GM12878 (cell line): Measurements from ENCODE around the gene NFKBIB. TPM values are rescaled to one million over a fixed set of nuclear protein-coding genes. Genes with fewer than 3 reads are reported as not detected.
A peak's percentile ranks its signal among the peaks of the same experiment; 100 is the strongest.

Experiments
- BACH1 ChIP-seq: fragments of 450-650 bp; IDR thresholded peaks from 2 replicates; pipeline ENCODE4 v1.6.1; 2017; ENCODE audit warnings: mild to moderate bottlenecking, borderline replicate concordance
- BRCA1 ChIP-seq: IDR thresholded peaks from 2 replicates; pipeline ENCODE4 v1.6.1; 2011; ENCODE audit warnings: low read depth, low read length, improper control_type of control experiment
- CEBPB ChIP-seq, 2 experiments: fragments of 150-350 bp in 1 of 2; IDR thresholded peaks; 2 replicates each; pipeline ENCODE4 v1.6.1; 2012 to 2014; ENCODE audit warnings: low read depth in 2 of 2, low read length in 2 of 2, borderline replicate concordance in 1 of 2, inconsistent platforms in 1 of 2
- DPF2 ChIP-seq: fragments of 450-650 bp; IDR thresholded peaks from 2 replicates; pipeline ENCODE4 v1.6.1; 2017; ENCODE audit warnings: mild to moderate bottlenecking
- GABPA ChIP-seq: IDR thresholded peaks from 2 replicates; pipeline ENCODE4 v1.6.1; 2014; ENCODE audit warnings: antibody characterized with exemption, low read depth, mild to moderate bottlenecking, inconsistent platforms
- HDAC6 ChIP-seq: fragments of 200-600 bp; sonication (generic); IDR thresholded peaks from one replicate; pipeline ENCODE4 v1.8.0; 2017; ENCODE audit warnings: antibody characterized with exemption; ENCODE audit not compliant: unreplicated experiment
- IKZF2 ChIP-seq, 2 experiments: fragments of 450-650 bp; IDR thresholded peaks; 2 replicates each; pipeline ENCODE4 v1.6.1; 2017; ENCODE audit warnings: mild to moderate bottlenecking in 2 of 2, moderate library complexity in 2 of 2
- KDM1A ChIP-seq: fragments of 200-600 bp; sonication (generic); IDR thresholded peaks from 2 replicates; pipeline ENCODE4 v1.6.1; 2016; ENCODE audit warnings: borderline replicate concordance
- LARP7 ChIP-seq: fragments of 450-650 bp; IDR thresholded peaks from 2 replicates; pipeline ENCODE4 v1.6.1; 2017; ENCODE audit warnings: mild to moderate bottlenecking
- NRF1 ChIP-seq: conservative IDR thresholded peaks from 2 replicates; pipeline ENCODE4 v1.6.1; 2011; ENCODE audit warnings: mild to moderate bottlenecking, low read depth, low read length, improper control_type of control experiment
- RUNX3 ChIP-seq: IDR thresholded peaks from 2 replicates; pipeline ENCODE4 v1.6.1; 2012; ENCODE audit warnings: low read length, inconsistent platforms
- SIX5 ChIP-seq: IDR thresholded peaks from 2 replicates; pipeline ENCODE4 v1.6.1; 2011; ENCODE audit warnings: mild to moderate bottlenecking, low read depth, low read length, moderate library complexity; ENCODE audit not compliant: severe bottlenecking
- SMARCA5 ChIP-seq: fragments of 450-650 bp; IDR thresholded peaks from 2 replicates; pipeline ENCODE4 v1.6.1; 2017; ENCODE audit warnings: mild to moderate bottlenecking
- SRF ChIP-seq, 2 experiments: IDR thresholded peaks; 2 replicates each; pipeline ENCODE4 v1.6.1; 2011; ENCODE audit warnings: low read depth in 2 of 2, low read length in 2 of 2, mild to moderate bottlenecking in 1 of 2, moderate library complexity in 1 of 2
- TCF3 ChIP-seq: IDR thresholded peaks from 2 replicates; pipeline ENCODE4 v1.6.1; 2012; ENCODE audit warnings: low read depth, mild to moderate bottlenecking, low read length, borderline replicate concordance; ENCODE audit not compliant: insufficient read depth
- ZNF24 ChIP-seq: fragments of 450-650 bp; IDR thresholded peaks from 2 replicates; pipeline ENCODE4 v1.6.1; 2017; ENCODE audit warnings: antibody characterized with exemption, mild to moderate bottlenecking
- polyA plus RNA-seq, 11 experiments: library from polyadenylated mRNA; depleted of rRNA in 4 of 11; unstranded in 6 of 11; stranded (reverse) in 5 of 11; fragments of >200 nt; fragmentation: Nextera tagmentation in 4 of 11; fragmentation: Illumina TruSeq in 1 of 11; extraction: Ambion mirVana in 4 of 11; extraction: Trizol in 1 of 11; gene quantifications; 1 replicate in 1 of 11; 2 replicates in 10 of 11; pipeline versions ENCODE4 v1.2.1 to v1.2.3, GENCODE V29; 2011 to 2016; ENCODE audit warnings: inconsistent platforms in 2 of 11, missing spikeins in 2 of 11, low read depth in 1 of 11
- total RNA-seq, 4 experiments: library from RNA; depleted of rRNA in 3 of 4; stranded (reverse); fragments of >200 nt in 3 of 4; fragmentation: Illumina TruSeq in 1 of 4; extraction: Trizol in 1 of 4; gene quantifications; 2 replicates each; pipeline versions ENCODE4 v1.2.1 to v1.2.3, GENCODE V29; 2013 to 2021
- TF ChIP-seq, protein P1 (sequence below): fragments of 450-650 bp; conservative IDR thresholded peaks from 2 replicates; pipeline ENCODE4 v1.6.1; 2017; ENCODE audit warnings: mild to moderate bottlenecking, moderate library complexity
- TF ChIP-seq, protein P2 (sequence below): IDR thresholded peaks from 2 replicates; pipeline ENCODE4 v1.6.1; 2012; ENCODE audit warnings: low read depth, low read length, improper control_type of control experiment
- TF ChIP-seq, protein P3 (sequence below): IDR thresholded peaks from 2 replicates; pipeline ENCODE4 v1.6.1; 2011; ENCODE audit warnings: borderline replicate concordance, low read depth, mild to moderate bottlenecking, moderate library complexity, low read length; ENCODE audit not compliant: insufficient read depth, poor library complexity, severe bottlenecking
- TF ChIP-seq, protein P4 (sequence below): fragments of 450-650 bp; IDR thresholded peaks from 2 replicates; pipeline ENCODE4 v1.6.1; 2017; ENCODE audit warnings: borderline replicate concordance
- TF ChIP-seq, protein P5 (sequence below): fragments of 450-650 bp; IDR thresholded peaks from 2 replicates; pipeline ENCODE4 v1.6.1; 2016; ENCODE audit warnings: mild to moderate bottlenecking, moderate library complexity, borderline replicate concordance

The NFKBIB gene
- total and polyA plus RNA-seq, 10 of the 15 experiments (the other 5 are each of a cell fraction or from before 2014, with no cell fraction given), result 1.2 to 60.9 (median 31.0) TPM

DNA sequence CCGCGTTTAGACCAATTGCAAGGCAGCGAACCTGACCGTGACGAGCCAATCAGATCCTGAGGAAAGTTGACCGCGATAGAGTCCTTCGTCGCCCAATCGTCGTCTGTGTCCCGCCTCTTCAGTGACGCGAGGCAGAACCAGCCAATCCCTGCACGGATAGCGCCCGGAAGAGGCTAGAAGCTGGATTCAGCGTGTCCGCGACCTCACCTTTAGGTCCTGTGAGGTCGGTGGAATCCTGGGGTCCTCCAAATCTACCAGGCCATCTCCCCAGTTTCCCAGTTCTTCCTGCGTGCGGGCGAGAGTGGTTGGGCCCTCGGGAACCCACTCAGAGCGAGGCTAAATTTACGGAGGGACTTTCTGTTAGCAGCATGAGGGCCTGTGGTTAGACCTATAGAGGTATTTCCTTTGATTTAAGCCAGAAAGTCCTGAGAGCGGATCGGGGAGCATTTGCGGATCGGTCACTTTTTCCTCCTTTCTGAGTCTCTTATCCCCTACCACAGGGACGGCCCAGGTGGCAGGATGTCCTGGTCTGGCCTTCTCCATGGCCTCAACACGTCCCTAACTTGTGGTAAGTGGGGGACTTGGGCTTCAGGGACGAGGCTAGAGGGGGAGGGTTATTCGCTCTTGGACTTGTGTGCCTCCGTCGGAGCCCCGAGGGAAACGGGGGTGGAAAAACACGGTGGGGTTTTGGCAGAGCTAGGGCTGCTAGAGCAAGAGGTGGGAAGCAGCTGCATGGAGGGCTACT is 31.2 kb downstream of the NFKBIB start, which contains the start of gene MRPS12 (continued):
- TF ChIP-seq, protein P1, sequence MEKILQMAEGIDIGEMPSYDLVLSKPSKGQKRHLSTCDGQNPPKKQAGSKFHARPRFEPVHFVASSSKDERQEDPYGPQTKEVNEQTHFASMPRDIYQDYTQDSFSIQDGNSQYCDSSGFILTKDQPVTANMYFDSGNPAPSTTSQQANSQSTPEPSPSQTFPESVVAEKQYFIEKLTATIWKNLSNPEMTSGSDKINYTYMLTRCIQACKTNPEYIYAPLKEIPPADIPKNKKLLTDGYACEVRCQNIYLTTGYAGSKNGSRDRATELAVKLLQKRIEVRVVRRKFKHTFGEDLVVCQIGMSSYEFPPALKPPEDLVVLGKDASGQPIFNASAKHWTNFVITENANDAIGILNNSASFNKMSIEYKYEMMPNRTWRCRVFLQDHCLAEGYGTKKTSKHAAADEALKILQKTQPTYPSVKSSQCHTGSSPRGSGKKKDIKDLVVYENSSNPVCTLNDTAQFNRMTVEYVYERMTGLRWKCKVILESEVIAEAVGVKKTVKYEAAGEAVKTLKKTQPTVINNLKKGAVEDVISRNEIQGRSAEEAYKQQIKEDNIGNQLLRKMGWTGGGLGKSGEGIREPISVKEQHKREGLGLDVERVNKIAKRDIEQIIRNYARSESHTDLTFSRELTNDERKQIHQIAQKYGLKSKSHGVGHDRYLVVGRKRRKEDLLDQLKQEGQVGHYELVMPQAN, result peak; percentile 81
- no peak for TF ChIP-seq SIX5
- TF ChIP-seq RUNX3, result peak; percentile 64
- TF ChIP-seq NRF1, result no peak
- no peak for TF ChIP-seq BRCA1
- no peak for TF ChIP-seq LARP7
- peak; percentile 61 for TF ChIP-seq SMARCA5
- TF ChIP-seq, protein P2, sequence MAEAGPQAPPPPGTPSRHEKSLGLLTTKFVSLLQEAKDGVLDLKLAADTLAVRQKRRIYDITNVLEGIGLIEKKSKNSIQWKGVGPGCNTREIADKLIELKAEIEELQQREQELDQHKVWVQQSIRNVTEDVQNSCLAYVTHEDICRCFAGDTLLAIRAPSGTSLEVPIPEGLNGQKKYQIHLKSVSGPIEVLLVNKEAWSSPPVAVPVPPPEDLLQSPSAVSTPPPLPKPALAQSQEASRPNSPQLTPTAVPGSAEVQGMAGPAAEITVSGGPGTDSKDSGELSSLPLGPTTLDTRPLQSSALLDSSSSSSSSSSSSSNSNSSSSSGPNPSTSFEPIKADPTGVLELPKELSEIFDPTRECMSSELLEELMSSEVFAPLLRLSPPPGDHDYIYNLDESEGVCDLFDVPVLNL, result no peak
- TF ChIP-seq, protein P3, sequence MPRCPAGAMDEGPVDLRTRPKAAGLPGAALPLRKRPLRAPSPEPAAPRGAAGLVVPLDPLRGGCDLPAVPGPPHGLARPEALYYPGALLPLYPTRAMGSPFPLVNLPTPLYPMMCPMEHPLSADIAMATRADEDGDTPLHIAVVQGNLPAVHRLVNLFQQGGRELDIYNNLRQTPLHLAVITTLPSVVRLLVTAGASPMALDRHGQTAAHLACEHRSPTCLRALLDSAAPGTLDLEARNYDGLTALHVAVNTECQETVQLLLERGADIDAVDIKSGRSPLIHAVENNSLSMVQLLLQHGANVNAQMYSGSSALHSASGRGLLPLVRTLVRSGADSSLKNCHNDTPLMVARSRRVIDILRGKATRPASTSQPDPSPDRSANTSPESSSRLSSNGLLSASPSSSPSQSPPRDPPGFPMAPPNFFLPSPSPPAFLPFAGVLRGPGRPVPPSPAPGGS, result no peak
- TF ChIP-seq SRF (IDR thresholded peaks at IDR 0.05; ENCODE audit: low read depth in 2 of 2, low read length in 2 of 2), result no peak
- TF ChIP-seq, protein P4, sequence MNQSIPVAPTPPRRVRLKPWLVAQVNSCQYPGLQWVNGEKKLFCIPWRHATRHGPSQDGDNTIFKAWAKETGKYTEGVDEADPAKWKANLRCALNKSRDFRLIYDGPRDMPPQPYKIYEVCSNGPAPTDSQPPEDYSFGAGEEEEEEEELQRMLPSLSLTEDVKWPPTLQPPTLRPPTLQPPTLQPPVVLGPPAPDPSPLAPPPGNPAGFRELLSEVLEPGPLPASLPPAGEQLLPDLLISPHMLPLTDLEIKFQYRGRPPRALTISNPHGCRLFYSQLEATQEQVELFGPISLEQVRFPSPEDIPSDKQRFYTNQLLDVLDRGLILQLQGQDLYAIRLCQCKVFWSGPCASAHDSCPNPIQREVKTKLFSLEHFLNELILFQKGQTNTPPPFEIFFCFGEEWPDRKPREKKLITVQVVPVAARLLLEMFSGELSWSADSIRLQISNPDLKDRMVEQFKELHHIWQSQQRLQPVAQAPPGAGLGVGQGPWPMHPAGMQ, result no peak
- TF ChIP-seq KDM1A, result no peak
- no peak for TF ChIP-seq TCF3
- TF ChIP-seq, protein P5, sequence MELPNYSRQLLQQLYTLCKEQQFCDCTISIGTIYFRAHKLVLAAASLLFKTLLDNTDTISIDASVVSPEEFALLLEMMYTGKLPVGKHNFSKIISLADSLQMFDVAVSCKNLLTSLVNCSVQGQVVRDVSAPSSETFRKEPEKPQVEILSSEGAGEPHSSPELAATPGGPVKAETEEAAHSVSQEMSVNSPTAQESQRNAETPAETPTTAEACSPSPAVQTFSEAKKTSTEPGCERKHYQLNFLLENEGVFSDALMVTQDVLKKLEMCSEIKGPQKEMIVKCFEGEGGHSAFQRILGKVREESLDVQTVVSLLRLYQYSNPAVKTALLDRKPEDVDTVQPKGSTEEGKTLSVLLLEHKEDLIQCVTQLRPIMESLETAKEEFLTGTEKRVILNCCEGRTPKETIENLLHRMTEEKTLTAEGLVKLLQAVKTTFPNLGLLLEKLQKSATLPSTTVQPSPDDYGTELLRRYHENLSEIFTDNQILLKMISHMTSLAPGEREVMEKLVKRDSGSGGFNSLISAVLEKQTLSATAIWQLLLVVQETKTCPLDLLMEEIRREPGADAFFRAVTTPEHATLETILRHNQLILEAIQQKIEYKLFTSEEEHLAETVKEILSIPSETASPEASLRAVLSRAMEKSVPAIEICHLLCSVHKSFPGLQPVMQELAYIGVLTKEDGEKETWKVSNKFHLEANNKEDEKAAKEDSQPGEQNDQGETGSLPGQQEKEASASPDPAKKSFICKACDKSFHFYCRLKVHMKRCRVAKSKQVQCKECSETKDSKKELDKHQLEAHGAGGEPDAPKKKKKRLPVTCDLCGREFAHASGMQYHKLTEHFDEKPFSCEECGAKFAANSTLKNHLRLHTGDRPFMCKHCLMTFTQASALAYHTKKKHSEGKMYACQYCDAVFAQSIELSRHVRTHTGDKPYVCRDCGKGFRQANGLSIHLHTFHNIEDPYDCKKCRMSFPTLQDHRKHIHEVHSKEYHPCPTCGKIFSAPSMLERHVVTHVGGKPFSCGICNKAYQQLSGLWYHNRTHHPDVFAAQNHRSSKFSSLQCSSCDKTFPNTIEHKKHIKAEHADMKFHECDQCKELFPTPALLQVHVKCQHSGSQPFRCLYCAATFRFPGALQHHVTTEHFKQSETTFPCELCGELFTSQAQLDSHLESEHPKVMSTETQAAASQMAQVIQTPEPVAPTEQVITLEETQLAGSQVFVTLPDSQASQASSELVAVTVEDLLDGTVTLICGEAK, result peak; percentile 76; the same call in 1 of the 2 replicates
- peak; percentile 79 for TF ChIP-seq GABPA
- no peak for TF ChIP-seq CEBPB (IDR thresholded peaks at IDR 0.05; ENCODE audit: borderline replicate concordance in 1 of 2, low read depth in 2 of 2, low read length in 2 of 2)
- TF ChIP-seq DPF2, result no peak
- TF ChIP-seq BACH1, result no peak
- TF ChIP-seq HDAC6, result no peak
- no peak; a peak in 1 of 4 replicates for TF ChIP-seq IKZF2 (IDR thresholded peaks at IDR 0.05)
- TF ChIP-seq ZNF24, result no peak
